SU-DHL-6 (cell line): ENCODE data around the gene CCNE1.

Source experiments
- H2AFZ ChIP-seq: fragments of 200-600 bp; sonication (generic); 2 replicates; pipeline ENCODE4 v1.6.1; 2014; ENCODE audit warnings: low read depth, mild to moderate bottlenecking, moderate library complexity, mixed read lengths, antibody characterized with exemption, low read length; ENCODE audit not compliant: severe bottlenecking
- H3F3A ChIP-seq: fragments of 200-600 bp; shearing (Covaris generic); 2 replicates; pipeline ENCODE4 v1.6.0; 2016; ENCODE audit warnings: antibody characterized with exemption, mild to moderate bottlenecking; ENCODE audit not compliant: insufficient read depth
- H3K27ac ChIP-seq: fragments of 200-600 bp; sonication (generic); 2 replicates; pipeline ENCODE4 v1.5.1; 2016; ENCODE audit warnings: low read depth, mild to moderate bottlenecking, low read length, moderate library complexity, mixed read lengths
- H3K27me3 ChIP-seq: fragments of 200-600 bp; sonication (generic), shearing (Covaris generic); 2 replicates; pipeline ENCODE4 v1.6.0; 2014; ENCODE audit warnings: mild to moderate bottlenecking, low read length
- H3K36me3 ChIP-seq: fragments of 200-600 bp; sonication (generic); 2 replicates; pipeline ENCODE4 v1.6.1; 2014; ENCODE audit warnings: mild to moderate bottlenecking, low read length, mixed read lengths
- H3K4me2 ChIP-seq: fragments of 300-600, 200-600 bp; shearing (Covaris generic), sonication (generic); 2 replicates; pipeline ENCODE4 v1.6.0; 2014; ENCODE audit warnings: low read length, low read depth, mild to moderate bottlenecking; ENCODE audit not compliant: poor library complexity, severe bottlenecking
- H3K4me3 ChIP-seq: fragments of 200-600 bp; sonication (generic); 2 replicates; pipeline ENCODE4 v1.5.1; 2014; ENCODE audit warnings: antibody characterized with exemption, low read length, mild to moderate bottlenecking, mixed read lengths; ENCODE audit not compliant: insufficient read depth, poor library complexity, severe bottlenecking
- H3K79me2 ChIP-seq: fragments of 200-600 bp; sonication (generic); 2 replicates; pipeline ENCODE4 v1.6.1; 2014; ENCODE audit warnings: mild to moderate bottlenecking, low read length, moderate library complexity; ENCODE audit not compliant: insufficient read depth
- H3K9ac ChIP-seq: fragments of 200-600 bp; sonication (generic); 2 replicates; pipeline ENCODE4 v1.7.0; 2014; ENCODE audit warnings: mild to moderate bottlenecking, low read length
- H3K9me2 ChIP-seq: fragments of 200-600 bp; sonication (generic); replicated peaks from 2 replicates; pipeline ENCODE4 v1.6.1; 2014; ENCODE audit warnings: low read length; ENCODE audit not compliant: insufficient read depth
- H3K9me3 ChIP-seq: fragments of 200-600 bp; sonication (generic); 2 replicates; pipeline ENCODE4 v1.6.1; 2014; ENCODE audit warnings: low read length, mixed read lengths; ENCODE audit not compliant: insufficient read depth
- H4K20me1 ChIP-seq: fragments of 200-600 bp; sonication (generic); 2 replicates; pipeline ENCODE4 v1.6.1; 2014; ENCODE audit warnings: low read depth, mild to moderate bottlenecking, antibody characterized with exemption, low read length, moderate library complexity, mixed read lengths
- CTCF ChIP-seq: fragments of 200-600 bp; sonication (generic); IDR thresholded peaks from one replicate; pipeline ENCODE4 v1.5.1; 2017; ENCODE audit warnings: antibody characterized with exemption, mild to moderate bottlenecking, low read length, moderate library complexity; ENCODE audit not compliant: insufficient read depth, poor library complexity, severe bottlenecking
- EZH2phosphoT487 ChIP-seq: fragments of 200-600 bp; sonication (generic), shearing (Covaris generic); conservative IDR thresholded peaks from 2 replicates; pipeline ENCODE4 v1.6.1; 2018; ENCODE audit warnings: mild to moderate bottlenecking, antibody characterized with exemption, low read length, moderate library complexity, mixed read lengths

The CCNE1 gene

GRCh38 chr19:29783627-29784190, 28.1 kb upstream of the CCNE1 start:
- no peaks in the 10 kb centered on the region for H4K20me1 ChIP-seq
- no peaks in the 10 kb centered on the region for H3K36me3 ChIP-seq
- TF ChIP-seq EZH2phosphoT487 (no peak), CTCF (no peak)
- no peaks in the 10 kb centered on the region for H3K79me2 ChIP-seq
- no peaks in the 10 kb centered on the region for H3K9me3 ChIP-seq
- no peak overlapping the region for H3K27ac ChIP-seq
- H3K27me3 ChIP-seq: no peaks in the 10 kb centered on the region
- H3K9ac ChIP-seq: no peak overlapping the region
- no peaks in the 10 kb centered on the region for H3K9me2 ChIP-seq
- no peak overlapping the region for H2AFZ ChIP-seq
- H3K4me3 ChIP-seq: no peak overlapping the region
- H3F3A ChIP-seq: no peaks in the 10 kb centered on the region
- no peak overlapping the region for H3K4me2 ChIP-seq

GRCh38 chr19:29784598-29785223, 27.1 kb upstream of the CCNE1 start:
- H3K9me2 ChIP-seq: no peaks in the 10 kb centered on the region
- no peaks in the 10 kb centered on the region for H4K20me1 ChIP-seq
- no peak overlapping the region for H3K9ac ChIP-seq
- no peak overlapping the region for H3K27ac ChIP-seq
- no peak overlapping the region for H3K4me3 ChIP-seq
- H3K4me2 ChIP-seq: no peak overlapping the region
- no peaks in the 10 kb centered on the region for H3K9me3 ChIP-seq
- H3K36me3 ChIP-seq: no peaks in the 10 kb centered on the region
- TF ChIP-seq CTCF (no peak), EZH2phosphoT487 (no peak)
- H3K27me3 ChIP-seq: no peaks in the 10 kb centered on the region
- no peaks in the 10 kb centered on the region for H3K79me2 ChIP-seq
- no peak overlapping the region for H2AFZ ChIP-seq
- no peaks in the 10 kb centered on the region for H3F3A ChIP-seq

- Histone ChIP-seq H2AFZ (no peak overlapping the region), H3K9me2 (no peaks in the 10 kb centered on the region), H4K20me1 (no peaks in the 10 kb centered on the region), H3K4me2 (no peak overlapping the region), H3K9me3 (no peaks in the 10 kb centered on the region), H3K79me2 (no peaks in the 10 kb centered on the region), H3K4me3 (no peak overlapping the region), H3K27ac (no peak overlapping the region), H3K9ac (no peak overlapping the region), H3K36me3 (no peaks in the 10 kb centered on the region), H3K27me3 (no peaks in the 10 kb centered on the region), H3F3A (no peaks in the 10 kb centered on the region)
- TF ChIP-seq EZH2phosphoT487 (no peak), CTCF (no peak)
Observed at GRCh38 chr19:29785360-29785759, 26.4 kb upstream of the CCNE1 start.
